OCI-LY7 (cell line): ENCODE results near the gene FAP. TPM values are rescaled to one million over a fixed set of nuclear protein-coding genes. Genes with fewer than 3 reads are reported as not detected.

Experiments used
- BruUV-seq: library from RNA; stranded (reverse); fragments of 400-500 nt; replicated peaks from 2 replicates; lab custom pipeline; 2021; lab: Mats Ljungman, UMichigan
- CTCF ChIA-PET: fragments of 300-600 bp; sonication (Branson Sonifier 250); formaldehyde crosslinking; loops from one replicate; lab custom pipeline; 2022; ENCODE audit warnings: antibody characterized with exemption; ENCODE audit not compliant: unreplicated experiment; lab: Charles Lee
- POLR2A ChIA-PET: fragments of 300-600 bp; sonication (Branson Sonifier 250); formaldehyde crosslinking; loops from one replicate; lab custom pipeline; 2022; ENCODE audit warnings: antibody characterized with exemption; lab: Charles Lee
- DNase-seq: peaks from one replicate; pipeline ENCODE4 v3.0.0-alpha.2; 2015; ENCODE audit warnings: low spot score
- H2AFZ ChIP-seq: fragments of 200-600 bp; sonication (generic), shearing (Covaris generic); 2 replicates; pipeline ENCODE4 v1.6.1; 2014; ENCODE audit warnings: mild to moderate bottlenecking, antibody characterized with exemption, low read length, moderate library complexity
- H3K27ac ChIP-seq: fragments of 200-600 bp; sonication (generic); 2 replicates; pipeline ENCODE4 v1.5.1; 2014; ENCODE audit warnings: mixed run types, low read depth, mild to moderate bottlenecking, moderate library complexity, low read length, inconsistent platforms; ENCODE audit not compliant: poor library complexity, severe bottlenecking
- H3K36me3 ChIP-seq: fragments of 200-600 bp; sonication (generic); 2 replicates; pipeline ENCODE4 v1.6.1; 2014; ENCODE audit warnings: mild to moderate bottlenecking, antibody characterized with exemption, low read length, moderate library complexity, mixed read lengths; ENCODE audit not compliant: insufficient read depth
- H3K4me1 ChIP-seq: fragments of 200-600 bp; sonication (generic); 2 replicates; pipeline ENCODE4 v1.5.1; 2014; ENCODE audit warnings: mild to moderate bottlenecking, low read length; ENCODE audit not compliant: insufficient read depth, poor library complexity, severe bottlenecking
- H3K4me2 ChIP-seq: fragments of 200-600 bp; sonication (generic); 2 replicates; pipeline ENCODE4 v1.6.1; 2014; ENCODE audit warnings: mild to moderate bottlenecking, low read length
- H3K4me3 ChIP-seq: fragments of 200-600 bp; sonication (generic); 2 replicates; pipeline ENCODE4 v1.5.1; 2014; ENCODE audit warnings: mild to moderate bottlenecking, low read depth, low read length; ENCODE audit not compliant: poor library complexity, severe bottlenecking
- H3K79me2 ChIP-seq: fragments of 200-600 bp; sonication (generic); 2 replicates; pipeline ENCODE4 v1.6.1; 2016; ENCODE audit warnings: low read depth, mild to moderate bottlenecking, low read length, moderate library complexity, mixed read lengths; ENCODE audit not compliant: insufficient read depth
- H3K9me2 ChIP-seq: fragments of 200-600 bp; sonication (generic); 2 replicates; pipeline ENCODE4 v1.6.1; 2016; ENCODE audit warnings: mild to moderate bottlenecking, low read length, mixed read lengths; ENCODE audit not compliant: insufficient read depth
- H3K9me3 ChIP-seq: fragments of 200-600 bp; sonication (generic); 2 replicates; pipeline ENCODE4 v1.6.1; 2014; ENCODE audit warnings: mild to moderate bottlenecking, mixed run types, low read length, mixed read lengths
- H4K20me1 ChIP-seq: fragments of 200-600 bp; sonication (generic); 2 replicates; pipeline ENCODE4 v1.6.1; 2014; ENCODE audit warnings: mild to moderate bottlenecking, antibody characterized with exemption, low read length, moderate library complexity, mixed read lengths; ENCODE audit not compliant: insufficient read depth
- CTCF ChIP-seq: fragments of 200-600 bp; sonication (generic); conservative IDR thresholded peaks from 2 replicates; pipeline ENCODE4 v1.5.1; 2014; ENCODE audit warnings: mild to moderate bottlenecking, antibody characterized with exemption, low read length, moderate library complexity, mixed read lengths
- EZH2phosphoT487 ChIP-seq: fragments of 200-600 bp; sonication (generic); IDR thresholded peaks from 2 replicates; pipeline ENCODE4 v1.6.1; 2018; ENCODE audit warnings: low read depth, borderline replicate concordance, mild to moderate bottlenecking, mixed run types, antibody characterized with exemption, low read length, moderate library complexity, mixed read lengths
- intact Hi-C: fragments of 100-400 bp; cut with micrococcal nuclease; formaldehyde crosslinking; loops from one replicate; pipeline ENCODE4 v1.10.0; 2022; ENCODE audit not compliant: unreplicated experiment
- total RNA-seq, 2 experiments: library from RNA; depleted of rRNA in 1 of 2; stranded (reverse); fragments of >200 nt in 1 of 2; shearing (Covaris generic) in 1 of 2; gene quantifications; 2 replicates each; pipeline ENCODE4 v1.2.3, GENCODE V29; 2014 to 2022

Gene FAP
- total RNA-seq, 2 experiments from 2014 or later = not detected

GRCh38 chr2:162252153-162252552, 8.9 kb upstream of the FAP start:
- Histone ChIP-seq H3K4me3 (no peak overlapping the region), H3K9me2 (no peaks in the 10 kb centered on the region), H3K9me3 (no peaks in the 10 kb centered on the region), H3K79me2 (no peaks in the 10 kb centered on the region), H2AFZ (no peak overlapping the region), H3K36me3 (no peaks in the 10 kb centered on the region), H3K4me1 (no peaks in the 10 kb centered on the region), H4K20me1 (no peaks in the 10 kb centered on the region), H3K27ac (no peak overlapping the region), H3K4me2 (no peak overlapping the region)
- intact Hi-C loops = no loop called here
- POLR2A ChIA-PET = interaction anchor here (0.6 to 1.6 kb wide), 3 partner anchors 10 to 477 kb away, joined by 3 to 5 read pairs (median 5); no protein-coding TSS in a partner anchor
- CTCF ChIA-PET = no interaction called here
- DNase-seq = no peak
- TF ChIP-seq EZH2phosphoT487 = no peak
- no peak for TF ChIP-seq CTCF
- BruUV-seq = no TSS peak

- DNase-seq = no peak
- no peaks in the 10 kb centered on the region for H3K36me3 ChIP-seq
- ChIA-PET POLR2A (interaction anchor here (0.5 to 1.0 kb wide), 2 partner anchors 215 to 265 kb away, joined by 3 to 4 read pairs; no protein-coding TSS in a partner anchor), CTCF (no interaction called here)
- no peaks in the 10 kb centered on the region for H3K79me2 ChIP-seq
- H3K4me3 ChIP-seq = no peak overlapping the region
- BruUV-seq = no TSS peak
- H3K4me2 ChIP-seq = no peak overlapping the region
- no peak overlapping the region for H2AFZ ChIP-seq
- no peak overlapping the region for H3K27ac ChIP-seq
- H4K20me1 ChIP-seq = no peaks in the 10 kb centered on the region
- H3K4me1 ChIP-seq = no peaks in the 10 kb centered on the region
- intact Hi-C loops = no loop called here
- H3K9me2 ChIP-seq = no peaks in the 10 kb centered on the region
- no peaks in the 10 kb centered on the region for H3K9me3 ChIP-seq
- TF ChIP-seq CTCF (no peak), EZH2phosphoT487 (no peak)
Observed at GRCh38 chr2:162245781-162246180, 2.5 kb upstream of the FAP start.

- Histone ChIP-seq H3K4me3 (no peak overlapping the region), H3K4me1 (no peaks in the 10 kb centered on the region), H3K27ac (no peak overlapping the region), H3K9me3 (no peaks in the 10 kb centered on the region), H3K79me2 (no peaks in the 10 kb centered on the region), H3K36me3 (no peaks in the 10 kb centered on the region), H4K20me1 (no peaks in the 10 kb centered on the region), H2AFZ (no peak overlapping the region), H3K9me2 (no peaks in the 10 kb centered on the region), H3K4me2 (no peak overlapping the region)
- no TSS peak for BruUV-seq
- intact Hi-C loops = no loop called here
- TF ChIP-seq EZH2phosphoT487 (no peak), CTCF (no peak)
- no peak for DNase-seq
- CTCF ChIA-PET = no interaction called here
- POLR2A ChIA-PET = interaction anchor here (1.0 kb wide), 1 partner anchor 216 kb away, joined by 3 read pairs; no protein-coding TSS in a partner anchor
Observed at GRCh38 chr2:162245061-162245460, 1.8 kb upstream of the FAP start.
